Measurements from ENCODE around the gene MIGA2. TPM values are rescaled to one million over a fixed set of nuclear protein-coding genes. Genes with fewer than 3 reads are reported as not detected.
A peak's percentile ranks its signal among the peaks of the same experiment; 100 is the strongest.

Gene MIGA2
- total and polyA plus RNA-seq, 2 of the 8 experiments (the other 6 are each of a cell fraction or from before 2014, with no cell fraction given), result 24.6 to 39.0 TPM

- Histone ChIP-seq H3K18ac (ENCODE audit: extremely low read depth, low read length) (no peak overlapping the region), H2BK5ac (ENCODE audit: low read depth, low read length) (no peak overlapping the region), H3K14ac (ENCODE audit: insufficient read length) (no peak overlapping the region), H2BK15ac (ENCODE audit: low read length) (no peak overlapping the region), H2BK20ac (ENCODE audit: low read length) (no peak overlapping the region), H4K8ac (ENCODE audit: extremely low read depth, insufficient read depth, low read length) (no peak overlapping the region), H2AK5ac (ENCODE audit: low read depth, low read length) (no peak overlapping the region), H3K9me3 (ENCODE audit: insufficient read depth in 2 of 2, low read depth in 1 of 2, low read length in 1 of 2) (no peaks in the 10 kb centered on the region), H3K4ac (replicated peaks; ENCODE audit: insufficient read length, low read depth, low read length) (no peak overlapping the region), H3K27ac (ENCODE audit: low read depth, low read length) (no peak overlapping the region), H4K20me1 (replicated peaks in 1 of 2; ENCODE audit: control insufficient read depth in 1 of 2, insufficient read depth in 2 of 2, low read length in 2 of 2) (peaks cover 14 to 17% of the 10 kb centered on the region in 2 experiments), H3K23me2 (ENCODE audit: low read depth, low read length) (0 out of 2 replicates have a peak, but pooled peaks cover 1% of the 10 kb centered on the region), H3K27me3 (replicated peaks in 1 of 4; ENCODE audit: control insufficient read depth in 3 of 4, extremely low read depth in 1 of 4, insufficient read depth in 3 of 4, low read length in 3 of 4) (no peaks in the 10 kb centered on the region), H3K36me3 (ENCODE audit: control insufficient read depth in 2 of 4, insufficient read depth in 4 of 4, low read length in 3 of 4) (peaks cover 45 to 74% (median 70%) of the 10 kb centered on the region in 4 experiments), H2AFZ (ENCODE audit: low read length) (no peak overlapping the region), H3K56ac (replicated peaks; ENCODE audit: insufficient read length, low read depth, low read length) (no peak overlapping the region), H3K23ac (ENCODE audit: insufficient read length) (no peak overlapping the region), H2BK12ac (ENCODE audit: low read depth, low read length) (no peak overlapping the region), H3K79me2 (ENCODE audit: control insufficient read depth in 1 of 2, insufficient read depth in 2 of 2, low read length in 2 of 2) (no peaks in the 10 kb centered on the region), H3K79me1 (ENCODE audit: low read depth, low read length) (no peaks in the 10 kb centered on the region), H4K5ac (ENCODE audit: insufficient read length, low read depth, low read length) (no peak overlapping the region), H3K4me1 (replicated peaks in 1 of 4; ENCODE audit: control insufficient read depth in 3 of 4, insufficient read depth in 4 of 4, low read length in 3 of 4) (no peaks in the 10 kb centered on the region), H3K4me3 (ENCODE audit: extremely low read depth in 1 of 4, insufficient read depth in 2 of 4, low read depth in 3 of 4, low read length in 4 of 4) (no peak overlapping the region), H3K4me2 (ENCODE audit: insufficient read depth in 1 of 2, low read depth in 2 of 2, low read length in 2 of 2) (no peak overlapping the region), H3K9ac (replicated peaks in 1 of 4; ENCODE audit: extremely low read depth in 1 of 4, low read depth in 3 of 4, low read length in 3 of 4) (no peak overlapping the region), H4K91ac (replicated peaks; ENCODE audit: insufficient read length, low read length) (no peak overlapping the region), H2BK120ac (replicated peaks; ENCODE audit: low read depth, low read length) (no peak overlapping the region)
- FAIRE-seq, result no peak
- 91% methylated on average over 10 of the region's 10 CpGs; no CpG with 5 or more reads in 1 of the 2 experiments for whole genome bisulfite sequencing, 2 experiments (ENCODE audit: extremely low coverage in 1 of 2, insufficient coverage in 1 of 2, insufficient read length in 1 of 2, insufficient replicate concordance in 2 of 2, low coverage in 1 of 2, low lambda C conversion rate in 2 of 2, missing lambda C conversion rate in 1 of 2)
- TF ChIP-seq SAP30 (IDR thresholded peaks at IDR 0.05; ENCODE audit: insufficient read depth, insufficient replicate concordance, low read length), result no peak
- TF ChIP-seq PHF8 (conservative IDR thresholded peaks at IDR 0.05; ENCODE audit: low read depth, low read length), result no peak
- no peak for TF ChIP-seq TCF12 (IDR thresholded peaks at IDR 0.05; ENCODE audit: low read depth, low read length)
- 0 out of 2 replicates have a peak, but pooled peaks have one; percentile 7 for TF ChIP-seq POLR2AphosphoS5 (IDR thresholded peaks at IDR 0.05; ENCODE audit: low read depth, low read length)
- TF ChIP-seq ASH2L (IDR thresholded peaks at IDR 0.05; ENCODE audit: low read length), result no peak
- no peak for TF ChIP-seq SIX5 (IDR thresholded peaks at IDR 0.05; ENCODE audit: low read depth, low read length)
- TF ChIP-seq KDM1A (IDR thresholded peaks at IDR 0.05; ENCODE audit: borderline replicate concordance, low read length), result no peak
- ChIA-PET POLR2A (ENCODE audit: partially characterized antibody) (interaction anchor here (0.7 to 6.2 kb wide), 7 partner anchors 9 to 25 kb away, joined by 3 to 41 read pairs (median 4); no protein-coding TSS in a partner anchor), CTCF (ENCODE audit: partially characterized antibody) (interaction anchor here (0.9 to 1.4 kb wide), 4 partner anchors 8 to 49 kb away, joined by 3 to 4 read pairs (median 3); partner anchors contain the start of gene SH3GLB2)
- DNase-seq (ENCODE audit: low read depth in 1 of 2, low spot score in 2 of 2), result no peak
Measured at GRCh38 chr9:129001504-129002325, 34.7 kb upstream of the MIGA2 start.

All from H1 (cell line).